Measurements from ENCODE around the gene COLQ.

GRCh38 chr3:15558581-15558980 lies 37.1 kb upstream of the COLQ start:
- TF ChIP-seq POLR2A (IDR thresholded peaks at IDR 0.05) (no peak), CTCF (IDR thresholded peaks at IDR 0.05) (no peak)
